Measurements from ENCODE around the gene TMEM150B. TPM values are rescaled to one million over a fixed set of nuclear protein-coding genes. Genes with fewer than 3 reads are reported as not detected.

Gene TMEM150B
- total RNA-seq, result not detected

GRCh38 chr19:55325172-55325571, at the start of gene TMEM150B:
Gene TMEM150B, minus strand, starts transcription at chr19:55325341. Its CDS starts 4,305 bp downstream, at chr19:55321036.
- Histone ChIP-seq H3K36me3 (no peaks in the 10 kb centered on the region), H3K4me1 (no peaks in the 10 kb centered on the region), H3K27ac (no peak within 1 kb of the TSS), H3K4me3 (no peak within 1 kb of the TSS), H3K27me3 (no peaks in the 10 kb centered on the region), H3K9me3 (no peaks in the 10 kb centered on the region)
- TF ChIP-seq POLR2AphosphoS5 (IDR thresholded peaks at IDR 0.05; ENCODE audit: insufficient read depth in 1 of 2, low read depth in 1 of 2), result no peak
- no peak for TF ChIP-seq POLR2A (IDR thresholded peaks at IDR 0.05)
- TF ChIP-seq, protein P1, sequence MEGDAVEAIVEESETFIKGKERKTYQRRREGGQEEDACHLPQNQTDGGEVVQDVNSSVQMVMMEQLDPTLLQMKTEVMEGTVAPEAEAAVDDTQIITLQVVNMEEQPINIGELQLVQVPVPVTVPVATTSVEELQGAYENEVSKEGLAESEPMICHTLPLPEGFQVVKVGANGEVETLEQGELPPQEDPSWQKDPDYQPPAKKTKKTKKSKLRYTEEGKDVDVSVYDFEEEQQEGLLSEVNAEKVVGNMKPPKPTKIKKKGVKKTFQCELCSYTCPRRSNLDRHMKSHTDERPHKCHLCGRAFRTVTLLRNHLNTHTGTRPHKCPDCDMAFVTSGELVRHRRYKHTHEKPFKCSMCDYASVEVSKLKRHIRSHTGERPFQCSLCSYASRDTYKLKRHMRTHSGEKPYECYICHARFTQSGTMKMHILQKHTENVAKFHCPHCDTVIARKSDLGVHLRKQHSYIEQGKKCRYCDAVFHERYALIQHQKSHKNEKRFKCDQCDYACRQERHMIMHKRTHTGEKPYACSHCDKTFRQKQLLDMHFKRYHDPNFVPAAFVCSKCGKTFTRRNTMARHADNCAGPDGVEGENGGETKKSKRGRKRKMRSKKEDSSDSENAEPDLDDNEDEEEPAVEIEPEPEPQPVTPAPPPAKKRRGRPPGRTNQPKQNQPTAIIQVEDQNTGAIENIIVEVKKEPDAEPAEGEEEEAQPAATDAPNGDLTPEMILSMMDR (IDR thresholded peaks at IDR 0.05), result no peak
- intact Hi-C loops (cut with DNase I), result no loop called here
- no peak for DNase-seq (ENCODE audit: extremely low spot score in 2 of 2)

GRCh38 chr19:55373993-55374757, 49.0 kb upstream of the TMEM150B start:
- Histone ChIP-seq H3K27ac (no peak overlapping the region), H3K27me3 (peaks cover 8% of the 10 kb centered on the region)
- intact Hi-C loops (cut with DNase I), result loop anchor here (10.0 kb wide), 1 partner anchor 69 kb away; no protein-coding TSS in a partner anchor

GRCh38 chr19:55373306-55373992, 48.3 kb upstream of the TMEM150B start:
- H3K27ac ChIP-seq, result no peak overlapping the region
- H3K36me3 ChIP-seq, result no peaks in the 10 kb centered on the region
- peaks cover 25% of the 10 kb centered on the region for H3K4me1 ChIP-seq
- TF ChIP-seq POLR2A (IDR thresholded peaks at IDR 0.05), result no peak
- TF ChIP-seq, protein P1 (IDR thresholded peaks at IDR 0.05), result no peak
- TF ChIP-seq POLR2AphosphoS5 (IDR thresholded peaks at IDR 0.05; ENCODE audit: insufficient read depth in 1 of 2, low read depth in 1 of 2), result no peak
- peaks cover 11% of the 10 kb centered on the region for H3K27me3 ChIP-seq
- H3K9me3 ChIP-seq, result no peaks in the 10 kb centered on the region
- intact Hi-C loops (cut with DNase I), result loop anchor here (10.0 kb wide), 1 partner anchor 69 kb away; no protein-coding TSS in a partner anchor
- DNase-seq (ENCODE audit: extremely low spot score in 2 of 2), result no peak
- H3K4me3 ChIP-seq, result no peak overlapping the region

More at GRCh38 chr19:55373993-55374757, 49.0 kb upstream of the TMEM150B start:
- Histone ChIP-seq H3K36me3 (no peaks in the 10 kb centered on the region), H3K9me3 (no peaks in the 10 kb centered on the region), H3K4me3 (no peak overlapping the region), H3K4me1 (peaks cover 20% of the 10 kb centered on the region)
- no peak for DNase-seq (ENCODE audit: extremely low spot score in 2 of 2)
- TF ChIP-seq, protein P1 (IDR thresholded peaks at IDR 0.05), result no peak
- TF ChIP-seq POLR2A (IDR thresholded peaks at IDR 0.05), result no peak
- no peak for TF ChIP-seq POLR2AphosphoS5 (IDR thresholded peaks at IDR 0.05; ENCODE audit: insufficient read depth in 1 of 2, low read depth in 1 of 2)

GRCh38 chr19:55372316-55373081, 47.4 kb upstream of the TMEM150B start:
- H3K27me3 ChIP-seq, result peaks cover 15% of the 10 kb centered on the region
- no peak overlapping the region for H3K27ac ChIP-seq
- DNase-seq (ENCODE audit: extremely low spot score in 2 of 2), result no peak
- H3K36me3 ChIP-seq, result no peaks in the 10 kb centered on the region
- intact Hi-C loops (cut with DNase I), result loop anchor here (10.0 kb wide), 1 partner anchor 68 kb away; no protein-coding TSS in a partner anchor
- H3K9me3 ChIP-seq, result no peaks in the 10 kb centered on the region
- no peak for TF ChIP-seq POLR2A (IDR thresholded peaks at IDR 0.05)
- TF ChIP-seq, protein P1 (IDR thresholded peaks at IDR 0.05), result no peak
- TF ChIP-seq POLR2AphosphoS5 (IDR thresholded peaks at IDR 0.05; ENCODE audit: insufficient read depth in 1 of 2, low read depth in 1 of 2), result no peak
- H3K4me1 ChIP-seq, result peaks cover 25% of the 10 kb centered on the region
- no peak overlapping the region for H3K4me3 ChIP-seq
